ENCODE results near the gene PAQR3.

The PAQR3 gene, protein sequence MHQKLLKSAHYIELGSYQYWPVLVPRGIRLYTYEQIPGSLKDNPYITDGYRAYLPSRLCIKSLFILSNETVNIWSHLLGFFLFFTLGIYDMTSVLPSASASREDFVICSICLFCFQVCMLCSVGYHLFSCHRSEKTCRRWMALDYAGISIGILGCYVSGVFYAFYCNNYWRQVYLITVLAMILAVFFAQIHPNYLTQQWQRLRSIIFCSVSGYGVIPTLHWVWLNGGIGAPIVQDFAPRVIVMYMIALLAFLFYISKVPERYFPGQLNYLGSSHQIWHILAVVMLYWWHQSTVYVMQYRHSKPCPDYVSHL

DNA sequence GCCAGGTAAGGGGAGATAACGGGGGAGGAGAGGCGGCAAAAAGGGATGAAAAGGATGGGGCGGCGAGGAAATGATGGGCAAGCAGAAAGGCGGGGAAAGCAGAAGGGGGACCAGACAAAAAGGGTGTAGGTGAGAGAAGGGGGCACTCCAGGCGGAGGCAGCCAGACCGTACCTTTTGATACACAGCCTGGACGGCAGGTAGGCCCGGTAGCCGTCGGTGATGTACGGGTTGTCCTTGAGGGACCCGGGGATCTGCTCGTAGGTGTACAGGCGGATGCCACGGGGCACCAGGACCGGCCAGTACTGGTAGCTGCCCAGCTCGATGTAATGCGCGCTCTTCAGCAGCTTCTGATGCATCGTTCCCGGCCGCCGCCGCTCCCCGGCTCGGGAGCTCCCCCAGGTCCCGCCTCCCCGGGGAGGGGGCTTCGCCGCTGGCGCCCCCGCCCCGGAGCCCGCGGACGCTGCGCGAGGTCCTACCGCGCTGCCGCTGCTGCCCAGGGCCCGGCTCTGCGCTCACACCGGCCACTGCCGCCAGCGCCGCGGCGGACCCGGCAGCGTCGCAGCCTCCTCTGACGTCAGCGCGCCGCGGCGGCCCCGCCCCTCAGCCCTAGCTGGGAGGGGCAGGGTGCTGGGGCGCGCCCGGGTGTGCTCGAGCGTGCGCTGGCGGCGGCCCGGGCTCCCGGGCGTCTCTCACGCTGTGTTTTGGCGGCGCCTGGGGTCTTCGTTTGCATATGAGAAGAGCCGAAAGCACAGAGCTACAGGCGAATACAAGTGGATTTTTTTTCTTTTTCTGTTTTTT lies at the start of gene PAQR3:
PAQR3 (minus strand) TSS at position 571 of the 799 bp plus-strand sequence; CDS start at position 357, 214 bp downstream.
- DNase-seq = peak; percentile 89

DNA sequence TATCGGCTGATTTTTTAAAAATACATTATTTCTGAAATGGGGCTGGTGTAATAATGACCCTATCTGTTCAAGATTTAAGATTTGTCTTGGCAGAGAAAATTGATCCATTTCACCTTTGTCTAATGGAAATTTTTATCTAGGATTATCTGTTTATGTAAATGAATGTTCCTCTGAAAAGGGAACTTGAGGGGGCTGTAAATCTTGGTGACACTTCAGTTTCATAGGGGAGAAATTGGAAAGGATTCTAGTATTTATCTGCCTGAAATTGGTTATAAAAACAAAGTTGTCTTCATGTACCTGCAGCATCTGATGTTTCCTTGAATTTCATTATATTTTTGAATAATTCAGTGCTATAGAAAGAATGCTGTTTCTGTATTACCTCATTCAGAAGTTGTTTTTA lies 48.4 kb upstream of the PAQR3 start:
- no peak for DNase-seq

DNA sequence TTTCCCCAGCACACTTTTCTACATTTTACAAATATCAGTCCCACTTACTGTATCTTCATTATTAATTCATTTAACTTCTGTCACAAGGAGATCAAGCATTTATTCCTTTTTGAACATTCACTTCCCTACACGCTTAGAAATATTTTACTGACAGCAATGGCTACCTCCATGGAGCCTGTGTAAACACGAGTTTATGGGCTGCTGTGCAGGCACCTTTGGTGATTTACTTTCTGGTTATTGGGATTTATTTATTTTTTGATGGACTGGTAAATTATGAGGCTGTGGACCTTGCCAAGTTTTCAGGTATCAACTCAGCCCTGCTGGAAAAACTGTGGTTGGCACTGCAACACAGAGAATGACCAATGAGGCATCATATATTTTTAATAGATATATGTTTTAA lies 45.4 kb upstream of the PAQR3 start:
- DNase-seq = no peak

DNA sequence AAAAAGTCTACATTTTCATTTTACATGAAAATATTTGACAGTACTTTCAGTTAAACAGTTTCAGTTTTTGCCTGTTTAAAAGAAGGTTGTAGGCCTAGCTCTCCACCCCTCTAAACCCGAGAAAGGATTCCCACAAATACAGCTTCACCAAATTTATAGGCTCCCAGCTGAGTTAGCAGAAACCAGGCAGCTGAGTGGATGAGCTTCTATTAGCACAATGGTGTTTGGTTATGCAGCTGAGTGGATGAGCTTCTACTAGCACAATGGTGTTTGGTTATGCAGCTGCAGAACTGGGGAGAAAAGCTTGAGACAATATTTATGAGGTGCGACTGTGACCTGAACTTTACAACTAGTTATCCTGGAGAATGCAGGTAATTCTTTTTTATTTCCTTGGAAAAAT lies 36.6 kb upstream of the PAQR3 start:
- no peak for DNase-seq

DNA sequence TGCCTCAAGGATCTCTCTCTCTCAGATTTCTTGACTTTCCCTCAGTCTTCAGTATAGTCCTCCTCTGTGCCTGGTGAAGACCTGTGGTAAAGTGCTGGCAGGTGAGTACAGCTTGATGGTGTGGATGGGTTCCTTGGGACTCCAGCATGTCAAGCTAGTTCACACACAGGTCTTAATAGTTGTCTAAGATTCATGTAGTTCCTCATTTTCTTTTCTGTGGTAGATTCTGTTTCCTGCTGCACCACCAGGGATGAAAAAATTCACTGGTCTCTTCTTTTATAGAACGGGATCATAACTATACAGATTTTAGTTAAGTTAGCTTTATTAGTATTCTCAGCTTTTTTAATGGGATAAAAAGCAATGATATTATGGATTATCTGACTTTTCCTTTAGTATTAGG lies 32.5 kb upstream of the PAQR3 start:
- DNase-seq = no peak

DNA sequence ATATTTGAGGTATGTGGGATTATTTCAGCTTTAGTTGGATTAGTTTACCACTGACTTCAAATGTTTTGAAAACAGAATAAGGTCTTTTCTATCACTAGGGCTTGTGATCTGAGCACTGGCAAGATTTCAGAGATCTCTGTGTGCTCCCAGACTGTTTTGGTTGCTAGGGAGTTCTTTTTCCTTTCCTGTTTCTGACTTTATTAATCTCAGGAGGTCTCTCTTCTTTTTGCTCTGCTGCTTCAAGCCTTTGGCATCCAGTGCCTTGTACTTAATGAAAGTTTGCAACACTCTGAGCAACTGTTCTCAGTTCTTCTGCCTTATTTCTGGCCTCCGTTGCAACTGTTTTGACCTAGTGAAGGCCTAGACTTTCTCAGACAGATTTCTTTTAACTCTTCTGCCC lies 32.1 kb upstream of the PAQR3 start:
- no peak for DNase-seq

DNA sequence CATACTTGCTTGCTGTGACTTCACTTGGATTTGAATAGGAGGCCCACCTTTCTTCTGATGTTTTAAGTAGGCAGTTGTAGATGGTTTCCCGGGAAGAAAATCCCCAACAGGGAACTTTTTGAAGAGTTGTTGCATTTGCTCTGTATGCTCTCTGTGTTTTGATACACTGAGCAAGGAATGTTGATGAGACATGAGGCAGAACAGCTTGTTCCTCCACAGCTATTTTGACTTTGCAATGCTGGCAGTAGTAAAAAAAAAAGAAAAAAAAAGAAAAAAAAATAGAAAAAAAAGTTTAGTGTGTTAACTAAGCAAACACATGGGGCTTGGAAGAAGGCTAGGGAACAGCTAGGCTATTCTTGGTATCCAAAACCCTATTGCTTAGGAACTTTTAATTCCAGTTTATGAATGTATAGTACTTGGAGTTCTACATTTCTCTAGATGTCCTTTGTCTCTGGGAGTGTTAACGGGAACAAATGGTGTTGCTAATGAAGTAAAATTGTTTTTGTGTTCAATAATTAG lies 23.4 kb upstream of the PAQR3 start:
- DNase-seq = no peak

DNA sequence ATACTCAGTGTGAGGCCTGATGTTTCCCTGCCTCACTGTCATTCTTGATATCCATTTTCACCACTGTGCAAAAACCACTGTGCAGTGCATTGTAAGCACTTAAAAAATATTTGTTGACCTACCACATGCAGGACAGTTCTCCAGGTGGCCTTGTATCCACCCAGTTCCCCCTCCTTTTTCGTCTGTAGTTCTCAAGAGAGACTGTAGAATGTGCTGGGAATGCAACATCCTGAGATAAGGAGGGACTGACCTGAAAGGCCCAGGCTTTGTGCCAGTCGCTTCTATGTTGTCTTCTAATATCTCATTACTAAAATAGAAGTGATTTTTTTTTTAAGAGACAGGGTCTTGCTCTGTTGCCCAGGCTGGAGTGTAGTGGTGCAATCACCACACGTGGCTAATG lies 21.7 kb upstream of the PAQR3 start:
- no peak for DNase-seq

DNA sequence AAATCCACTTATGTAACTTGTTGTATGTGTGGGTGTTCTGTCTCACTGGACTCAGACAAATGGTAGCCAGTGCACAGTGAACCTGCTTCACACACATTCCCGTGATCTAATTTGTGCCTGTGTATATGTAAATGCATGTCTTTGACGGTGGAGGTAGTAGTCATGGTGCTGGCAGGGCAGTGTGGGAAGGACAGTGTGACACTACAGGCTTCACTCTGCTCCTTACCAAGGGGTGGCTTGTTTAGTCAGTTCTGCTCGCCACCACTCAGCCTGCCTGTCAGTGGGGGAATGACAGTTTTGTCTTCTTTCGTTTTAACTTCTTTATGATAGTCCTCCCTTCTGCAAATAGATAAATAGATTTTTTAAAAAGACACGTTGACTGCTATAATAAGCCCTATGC lies 17.7 kb upstream of the PAQR3 start:
- no peak for DNase-seq

DNA sequence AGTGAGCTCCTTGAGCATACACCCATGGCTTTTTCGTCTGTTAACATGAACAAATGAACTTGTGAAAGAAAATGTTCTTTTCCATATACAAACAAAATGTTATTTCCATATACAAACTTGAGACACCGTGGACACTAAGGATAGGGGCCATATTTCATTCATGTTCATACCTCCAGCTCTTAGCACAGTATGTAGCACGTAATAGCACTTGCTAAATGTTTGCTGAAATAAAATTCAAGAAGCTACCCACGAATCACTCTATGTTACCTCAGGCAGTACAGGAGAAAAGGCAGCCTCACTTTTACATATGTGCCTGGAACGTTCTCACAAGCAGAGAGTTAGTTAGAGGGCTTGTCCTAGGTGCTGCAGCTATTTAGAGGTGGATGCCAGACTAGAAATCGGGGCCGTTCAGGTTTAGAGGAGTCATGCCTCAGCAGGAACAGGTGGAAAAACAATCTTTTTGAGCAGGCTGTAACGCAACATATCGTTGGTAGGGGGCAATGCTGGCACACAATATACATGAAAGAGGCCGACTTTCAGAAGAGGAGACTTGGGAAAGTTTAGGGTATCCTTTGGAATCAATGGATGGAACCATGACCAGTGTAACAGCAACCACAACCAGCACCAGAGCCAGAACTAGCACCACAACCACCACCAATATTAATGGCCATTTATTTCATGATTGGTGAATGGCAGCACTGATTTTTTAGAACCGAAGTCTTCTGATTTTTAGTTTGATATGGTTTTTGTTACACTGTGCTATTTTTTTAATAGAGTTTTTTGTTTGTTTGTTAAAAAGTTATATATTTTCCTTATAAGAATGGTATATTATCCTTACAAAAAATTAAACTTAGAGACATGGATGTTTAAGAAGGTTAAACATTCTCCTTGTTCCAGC lies 14.8 kb upstream of the PAQR3 start:
- no peak for DNase-seq

DNA sequence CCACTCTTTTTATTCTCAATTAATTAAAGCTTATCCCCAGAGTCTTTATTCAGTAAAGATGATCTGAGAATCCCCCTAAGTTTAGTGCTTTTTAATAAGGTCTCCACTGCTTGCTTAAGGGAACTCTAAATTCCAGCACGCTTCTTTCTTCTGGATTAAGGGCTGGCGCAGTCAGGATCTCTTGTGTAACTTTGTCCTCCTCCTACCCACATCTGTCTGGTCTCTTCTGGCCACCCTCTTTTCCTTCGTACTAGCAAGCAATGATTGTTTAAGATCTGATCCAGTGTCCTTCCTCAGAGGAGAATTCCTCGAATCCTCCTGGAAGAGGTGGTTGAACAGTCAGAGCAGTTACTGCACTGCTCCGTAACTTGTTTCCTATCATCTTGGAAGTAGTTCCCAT lies 14.0 kb upstream of the PAQR3 start:
- DNase-seq = no peak

DNA sequence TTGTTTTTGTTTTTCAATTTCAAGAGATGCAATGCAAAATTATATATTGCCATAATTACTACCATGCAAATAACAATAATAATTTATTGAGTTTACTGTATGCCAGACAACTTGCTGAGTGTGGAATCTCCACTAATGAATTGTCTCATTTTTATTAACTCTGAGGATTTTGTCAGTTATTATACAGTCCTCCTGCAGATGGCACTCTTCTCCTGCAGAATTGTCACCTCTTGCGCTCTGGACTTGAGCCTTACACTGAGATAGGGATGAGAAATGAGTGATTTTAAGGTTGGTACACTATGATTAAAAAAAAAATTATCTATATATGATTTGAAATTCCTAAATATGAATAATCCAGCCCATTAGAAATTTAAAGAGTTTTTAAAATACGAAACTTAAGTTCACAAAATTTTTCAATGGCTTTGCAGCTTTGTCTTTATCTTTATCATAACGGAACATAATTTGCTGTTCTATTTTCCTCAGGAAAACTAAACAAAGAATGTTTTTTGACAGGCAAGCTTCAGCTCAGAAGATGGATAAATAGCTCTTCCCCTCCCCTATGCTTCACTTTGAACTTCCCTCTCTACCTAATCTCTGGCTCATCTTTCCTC lies 12.7 kb upstream of the PAQR3 start:
- peak; percentile 34 for DNase-seq

DNA sequence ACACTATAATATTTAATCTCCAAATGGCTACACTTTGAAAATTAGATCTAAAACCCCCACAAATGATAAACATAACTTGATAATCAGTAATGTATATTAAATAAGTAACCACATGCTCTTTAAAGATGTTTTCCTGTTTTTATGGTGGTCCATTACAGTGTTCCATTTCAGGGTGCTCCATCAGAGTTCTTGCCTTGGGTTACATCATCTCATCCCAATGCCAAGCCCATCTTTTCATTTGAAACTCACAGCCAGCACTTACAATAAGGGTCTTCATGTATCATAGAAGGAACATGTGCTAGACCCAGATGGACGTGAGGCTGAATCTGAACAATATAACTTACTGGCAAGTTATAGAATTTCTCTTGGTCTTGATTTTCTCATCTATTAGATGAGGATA lies 10.5 kb upstream of the PAQR3 start:
- no peak for DNase-seq

DNA sequence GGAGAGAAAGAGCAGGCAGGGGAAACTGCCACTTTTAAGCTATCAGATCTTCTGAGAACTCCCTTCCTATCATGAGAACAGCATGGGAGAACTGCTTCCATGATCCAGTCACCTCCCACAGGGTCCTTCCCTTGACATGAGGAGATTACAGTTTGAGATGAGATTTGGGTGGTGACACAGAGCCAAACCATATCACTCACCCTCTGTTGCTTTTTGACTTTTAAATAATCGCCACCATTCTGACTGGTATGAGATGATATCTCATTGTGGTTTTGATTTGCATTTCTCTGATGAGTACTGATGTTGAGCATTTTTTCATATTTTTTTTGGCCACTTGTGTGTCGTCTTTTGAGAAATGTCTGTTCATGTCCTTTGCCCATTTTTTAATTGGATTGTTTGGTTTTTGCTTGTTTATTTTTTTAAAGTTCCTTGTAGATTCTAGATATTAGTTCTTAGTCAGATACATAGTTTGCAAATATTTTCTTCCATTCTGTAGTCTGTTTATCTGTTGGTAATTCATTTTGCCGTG lies 6.5 kb upstream of the PAQR3 start:
- DNase-seq = no peak

DNA sequence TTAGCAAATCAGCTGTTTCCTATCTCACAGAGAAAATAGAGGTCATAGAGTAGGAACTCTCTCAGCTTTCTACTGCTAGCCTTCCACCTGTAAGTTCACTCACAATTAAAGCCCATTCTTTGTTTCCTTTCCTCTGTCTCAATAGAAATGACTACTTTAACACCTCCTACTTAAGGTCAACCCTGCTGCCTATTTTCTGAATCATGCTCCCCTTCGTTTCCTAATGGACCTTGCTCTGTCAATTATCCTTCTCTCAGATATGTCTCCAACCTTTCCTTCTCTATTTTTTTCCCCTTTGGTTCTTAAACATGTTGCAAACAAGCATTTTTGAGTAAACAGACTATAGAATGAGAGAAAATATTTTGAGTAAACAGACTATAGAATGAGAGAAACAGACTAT lies 5.1 kb upstream of the PAQR3 start:
- no peak for DNase-seq

DNA sequence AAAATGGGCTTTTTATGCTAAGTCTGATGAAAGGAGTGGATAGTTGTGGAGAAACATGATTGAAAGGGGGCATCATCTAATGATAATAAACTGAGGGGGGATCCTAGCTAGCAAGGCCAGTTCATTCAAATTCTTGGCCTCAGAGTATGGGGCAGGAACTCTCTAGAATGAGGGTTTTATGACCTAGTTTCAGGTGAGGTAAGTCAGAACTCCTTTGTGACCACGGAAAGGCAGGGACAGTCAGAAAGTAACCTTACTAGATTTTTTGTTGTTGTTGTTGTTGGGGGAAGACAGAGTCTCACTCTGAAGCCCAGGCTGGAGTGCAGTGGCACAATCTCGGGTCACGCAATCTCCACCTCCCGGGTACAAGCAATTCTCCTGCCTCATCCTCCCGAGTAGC lies 1.5 kb upstream of the PAQR3 start:
- no peak for DNase-seq

DNA sequence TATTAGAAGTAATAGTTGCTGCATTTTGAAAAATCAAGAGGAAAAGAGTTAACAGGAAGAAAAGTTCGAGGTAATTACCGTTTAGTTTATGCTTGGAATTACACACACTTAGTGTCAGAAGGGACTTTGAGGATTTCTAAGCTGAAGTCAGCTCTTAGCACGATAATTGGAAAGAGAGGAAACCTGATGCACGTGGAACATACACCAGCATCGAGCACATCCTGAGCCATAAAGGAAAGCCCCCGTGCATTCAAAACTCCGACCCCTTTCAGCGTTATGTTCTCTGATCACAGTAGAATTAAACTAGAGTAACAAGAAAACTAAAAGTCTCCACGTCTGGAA lies 400 bp upstream of the PAQR3 start:
- DNase-seq = no peak

DNA sequence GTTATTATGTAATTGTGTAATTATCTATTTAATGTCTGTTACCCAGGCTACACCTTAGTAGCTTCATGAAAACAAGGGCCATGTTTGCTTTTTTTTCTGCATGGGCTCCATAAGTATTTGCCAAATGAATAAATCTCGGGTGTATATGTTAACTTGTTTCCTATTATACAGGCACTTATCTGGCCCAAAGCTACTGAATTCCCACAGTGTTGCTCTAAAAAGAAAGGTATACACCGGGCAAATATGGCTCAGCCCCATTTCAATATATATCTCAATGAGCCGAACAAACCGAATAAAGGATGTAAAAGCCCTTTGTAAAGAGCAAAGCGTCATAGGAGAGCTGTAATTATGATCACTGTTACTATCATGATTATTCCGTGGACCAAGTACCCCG lies 767 bp downstream of the PAQR3 start:
- no peak for DNase-seq

DNA sequence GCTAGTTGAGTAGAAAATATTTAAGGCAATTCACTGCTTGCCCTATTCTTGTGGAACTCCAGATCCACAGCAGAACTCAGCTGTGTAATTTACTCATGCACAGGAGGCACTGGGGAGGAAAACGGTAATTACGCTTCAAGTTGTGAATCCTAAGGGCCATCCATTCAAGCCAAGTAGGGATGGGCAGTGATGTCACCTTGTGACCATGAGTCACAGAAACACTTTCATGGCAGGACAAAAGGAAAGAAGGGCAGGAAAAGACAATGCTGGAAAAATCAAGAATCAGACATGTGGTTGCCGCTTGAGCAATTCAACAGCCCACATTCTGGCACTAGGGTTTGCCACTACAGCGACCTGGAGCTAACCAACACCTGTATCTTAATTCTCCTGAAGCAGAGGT lies 1.4 kb downstream of the PAQR3 start:
- no peak for DNase-seq

DNA sequence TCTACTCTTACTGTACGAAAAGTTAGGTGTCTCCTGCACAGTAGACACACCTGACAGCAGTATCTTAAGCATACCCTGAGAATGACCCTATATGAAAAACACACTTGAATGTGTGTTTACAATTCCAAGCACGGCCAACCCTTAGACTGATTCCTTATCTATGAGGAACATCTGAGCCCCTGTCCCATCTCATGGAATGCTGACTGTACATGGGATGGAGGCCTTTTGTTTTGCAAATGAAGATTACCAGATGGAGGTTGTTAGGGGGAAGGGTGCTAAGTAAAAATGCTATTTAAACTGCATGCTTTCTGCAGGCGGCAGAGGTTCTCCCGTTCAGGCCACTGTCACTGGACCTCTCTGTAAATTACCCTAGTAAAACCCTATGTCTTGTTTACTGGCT lies 2.2 kb downstream of the PAQR3 start:
- DNase-seq = no peak

DNA sequence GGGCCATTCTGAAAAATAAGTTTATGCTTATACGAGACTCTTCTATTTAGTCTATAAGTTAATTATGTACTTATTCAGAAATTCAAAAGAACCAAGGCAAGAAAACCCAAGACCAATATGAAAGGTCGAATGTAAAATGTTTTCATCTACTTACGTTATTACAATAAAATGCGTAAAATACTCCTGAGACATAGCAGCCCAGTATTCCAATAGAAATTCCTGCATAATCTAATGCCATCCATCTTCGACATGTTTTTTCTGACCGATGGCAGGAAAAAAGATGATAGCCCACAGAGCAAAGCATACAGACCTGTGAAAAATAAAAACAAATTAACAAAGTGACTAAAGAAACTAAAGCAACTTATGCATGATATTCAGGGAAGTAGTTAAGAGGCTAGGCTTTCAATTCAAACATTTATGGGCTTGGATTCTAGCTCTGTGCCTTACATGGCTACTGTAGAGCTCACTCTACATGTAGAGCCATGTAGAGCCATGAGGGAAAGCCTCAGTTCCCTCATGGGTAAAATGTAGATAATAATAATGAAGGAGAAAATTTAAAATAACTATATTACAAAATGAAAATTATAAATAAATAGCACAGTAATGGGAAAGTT lies 9.1 kb downstream of the PAQR3 start:
- DNase-seq = no peak

DNA sequence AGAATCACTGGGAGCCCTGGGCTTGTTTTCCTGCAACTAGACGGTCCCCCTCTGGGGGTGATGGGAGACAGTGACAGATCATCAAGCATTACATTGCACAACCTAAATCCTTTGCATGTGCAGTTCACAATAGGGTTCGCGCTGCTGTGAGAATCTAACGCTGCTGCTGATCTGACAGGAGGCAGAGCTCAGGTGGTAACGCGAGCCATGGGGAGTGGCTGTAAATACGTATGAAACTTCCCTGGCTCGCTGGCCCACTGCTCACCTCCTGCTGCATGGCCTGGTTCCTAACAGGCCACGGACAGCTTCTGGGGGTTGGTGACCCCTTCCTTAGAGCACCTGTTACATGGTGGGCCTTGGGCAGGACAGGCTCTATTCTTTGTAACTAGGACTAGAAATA lies 10.4 kb downstream of the PAQR3 start:
- no peak for DNase-seq

Measured in stimulated activated CD8-positive, alpha-beta memory T cell treated with anti-CD3 and anti-CD28 coated beads, Interleukin-4, amount 100 ng/mL, for 48 hours (primary cell).